Neutrophil (primary cell): ENCODE measurements around the gene DARS2.

ENCODE experiments used
- H3K27ac ChIP-seq: fragments of 200-600 bp; sonication (generic); 2 replicates; pipeline ENCODE4 v1.5.1; 2016; ENCODE audit warnings: mild to moderate bottlenecking, moderate library complexity
- H3K27me3 ChIP-seq: fragments of 200-600 bp; sonication (generic); 2 replicates; pipeline ENCODE4 v1.6.0; 2016; ENCODE audit warnings: mild to moderate bottlenecking
- H3K36me3 ChIP-seq: fragments of 200-600 bp; sonication (generic); 2 replicates; pipeline ENCODE4 v1.5.1; 2017
- H3K4me1 ChIP-seq, 2 experiments: fragments of 200-600 bp in 1 of 2; sonication (generic) in 1 of 2; 1 replicate in 1 of 2; 2 replicates in 1 of 2; pipeline versions ENCODE4 v1.5.1 to v1.6.1; 2013 to 2016; ENCODE audit warnings: low read depth in 1 of 2, low read length in 1 of 2, mild to moderate bottlenecking in 1 of 2, moderate library complexity in 1 of 2; ENCODE audit not compliant: control insufficient read depth in 1 of 2, insufficient read depth in 1 of 2
- H3K4me3 ChIP-seq, 2 experiments: fragments of 200-600 bp in 1 of 2; sonication (generic) in 1 of 2; 1 replicate in 1 of 2; 2 replicates in 1 of 2; pipeline ENCODE4 v1.5.1; 2013 to 2016; ENCODE audit warnings: low read depth in 1 of 2, low read length in 1 of 2, mild to moderate bottlenecking in 1 of 2, moderate library complexity in 1 of 2
- H3K9me3 ChIP-seq: fragments of 200-600 bp; sonication (generic); 2 replicates; pipeline ENCODE4 v1.5.1; 2016
- CTCF ChIP-seq: fragments of 200-600 bp; sonication (generic); IDR thresholded peaks from 2 replicates; pipeline ENCODE4 v1.5.1; 2016; ENCODE audit warnings: antibody characterized with exemption

The DARS2 gene

GRCh38 chr1:173827611-173828010 lies 3.1 kb downstream of the DARS2 start:
- Histone ChIP-seq H3K36me3 (peaks cover 20% of the 10 kb centered on the region), H3K27ac (no peak overlapping the region), H3K27me3 (no peaks in the 10 kb centered on the region), H3K4me1 (peaks cover 12 to 22% of the 10 kb centered on the region in 2 experiments), H3K9me3 (no peaks in the 10 kb centered on the region), H3K4me3 (no peak overlapping the region)
- no peak for TF ChIP-seq CTCF

GRCh38 chr1:173832748-173833147 lies 8.3 kb downstream of the DARS2 start:
- no peaks in the 10 kb centered on the region for H3K4me1 ChIP-seq
- TF ChIP-seq CTCF = no peak
- H3K36me3 ChIP-seq = peaks cover 34% of the 10 kb centered on the region
- no peaks in the 10 kb centered on the region for H3K9me3 ChIP-seq
- no peaks in the 10 kb centered on the region for H3K27me3 ChIP-seq
- H3K27ac ChIP-seq = no peak overlapping the region
- no peak overlapping the region for H3K4me3 ChIP-seq

- H3K9me3 ChIP-seq = no peaks in the 10 kb centered on the region
- no peak overlapping the region for H3K4me3 ChIP-seq
- H3K4me1 ChIP-seq = no peaks in the 10 kb centered on the region
- no peak for TF ChIP-seq CTCF
- H3K36me3 ChIP-seq = peaks cover 44% of the 10 kb centered on the region
- H3K27ac ChIP-seq = no peak overlapping the region
- H3K27me3 ChIP-seq = no peaks in the 10 kb centered on the region
These were observed 27.6 kb downstream of the DARS2 start for GRCh38 chr1:173852105-173852504.

- no peak for TF ChIP-seq CTCF
- no peaks in the 10 kb centered on the region for H3K27me3 ChIP-seq
- no peak overlapping the region for H3K4me3 ChIP-seq
- H3K36me3 ChIP-seq = peaks cover 51% of the 10 kb centered on the region
- no peak overlapping the region for H3K27ac ChIP-seq
- no peaks in the 10 kb centered on the region for H3K9me3 ChIP-seq
- H3K4me1 ChIP-seq = no peaks in the 10 kb centered on the region
These were observed 28.6 kb downstream of the DARS2 start for GRCh38 chr1:173853074-173853473.

GRCh38 chr1:173856014-173856413 lies 31.5 kb downstream of the DARS2 start:
- no peaks in the 10 kb centered on the region for H3K4me1 ChIP-seq
- no peak overlapping the region for H3K27ac ChIP-seq
- H3K4me3 ChIP-seq = no peak overlapping the region
- H3K27me3 ChIP-seq = no peaks in the 10 kb centered on the region
- no peak for TF ChIP-seq CTCF
- no peaks in the 10 kb centered on the region for H3K9me3 ChIP-seq
- peaks cover 51% of the 10 kb centered on the region for H3K36me3 ChIP-seq

- no peak for TF ChIP-seq CTCF
- Histone ChIP-seq H3K27me3 (no peaks in the 10 kb centered on the region), H3K4me3 (no peak overlapping the region), H3K4me1 (no peaks in the 10 kb centered on the region), H3K36me3 (peaks cover 45% of the 10 kb centered on the region), H3K9me3 (no peaks in the 10 kb centered on the region), H3K27ac (no peak overlapping the region)
These were observed 32.4 kb downstream of the DARS2 start for GRCh38 chr1:173856903-173857302.
